Measurements from ENCODE around the gene SGSM2.

Gene SGSM2

GRCh38 chr17:2399572-2400473, 62.5 kb downstream of the SGSM2 start:
- peak; percentile 92 for DNase-seq

GRCh38 chr17:2400474-2400866, 63.2 kb downstream of the SGSM2 start:
- DNase-seq: peak; percentile 59

- DNase-seq: peak; percentile 97
Measured at GRCh38 chr17:2400877-2401425, 63.6 kb downstream of the SGSM2 start, which contains the start of gene MNT. Gene MNT (minus strand): TSS chr17:2401060. CDS start chr17:2400712, 348 bp downstream.

- peak; percentile 99 for DNase-seq
Measured at GRCh38 chr17:2401426-2402221, 64.3 kb downstream of the SGSM2 start.

- DNase-seq: no peak
Measured at GRCh38 chr17:2402544-2402943, 65.2 kb downstream of the SGSM2 start.

- DNase-seq: no peak
Measured at GRCh38 chr17:2403044-2403443, 65.7 kb downstream of the SGSM2 start.

GRCh38 chr17:2405247-2405926, 68.1 kb downstream of the SGSM2 start:
- DNase-seq: peak; percentile 67

GRCh38 chr17:2406271-2406902, 69.1 kb downstream of the SGSM2 start:
- no peak for DNase-seq

GRCh38 chr17:2406903-2407790, 69.8 kb downstream of the SGSM2 start:
- peak; percentile 78 for DNase-seq

- DNase-seq: no peak
Measured at GRCh38 chr17:2410951-2411350, 73.7 kb downstream of the SGSM2 start.

- DNase-seq: no peak
Measured at GRCh38 chr17:2412561-2413021, 75.3 kb downstream of the SGSM2 start.

GRCh38 chr17:2414446-2415064, 77.3 kb downstream of the SGSM2 start:
- DNase-seq: no peak

GRCh38 chr17:2415081-2415480, 77.8 kb downstream of the SGSM2 start:
- DNase-seq: no peak

GRCh38 chr17:2416010-2416734, 78.9 kb downstream of the SGSM2 start:
- DNase-seq: peak; percentile 87

- DNase-seq: no peak
Measured at GRCh38 chr17:2418572-2418971, 81.3 kb downstream of the SGSM2 start.

GRCh38 chr17:2419486-2419885, 82.2 kb downstream of the SGSM2 start:
- no peak for DNase-seq

- DNase-seq: no peak
Measured at GRCh38 chr17:2420176-2420575, 82.9 kb downstream of the SGSM2 start.

GRCh38 chr17:2421315-2422147, 84.2 kb downstream of the SGSM2 start:
- no peak for DNase-seq

- DNase-seq: no peak
Measured at GRCh38 chr17:2423271-2423670, 86.0 kb downstream of the SGSM2 start.
